Panc1 (cell line): ENCODE data around the gene ERRFI1.

Source experiments
- POLR2AphosphoS5 ChIP-seq: IDR thresholded peaks from 2 replicates; pipeline ENCODE4 v1.6.1; 2012; ENCODE audit warnings: mild to moderate bottlenecking, low read depth, low read length, moderate library complexity
- SIN3A ChIP-seq: IDR thresholded peaks from 2 replicates; pipeline ENCODE4 v1.6.1; 2012; ENCODE audit warnings: low read depth, mild to moderate bottlenecking, low read length, moderate library complexity, borderline replicate concordance; ENCODE audit not compliant: insufficient read depth
- TF ChIP-seq, protein P1 (sequence below): fragments of 450-650 bp; IDR thresholded peaks from 2 replicates; pipeline ENCODE4 v1.5.1; 2017; ENCODE audit warnings: mild to moderate bottlenecking
- TF ChIP-seq, protein P2 (sequence below), 2 experiments: IDR thresholded peaks; 2 replicates each; pipeline ENCODE4 v1.6.1; 2011 to 2012; ENCODE audit warnings: low read depth in 2 of 2, control low read depth in 1 of 2, low read length in 1 of 2, mild to moderate bottlenecking in 1 of 2, moderate library complexity in 1 of 2; ENCODE audit not compliant: insufficient read depth in 1 of 2

DNA sequence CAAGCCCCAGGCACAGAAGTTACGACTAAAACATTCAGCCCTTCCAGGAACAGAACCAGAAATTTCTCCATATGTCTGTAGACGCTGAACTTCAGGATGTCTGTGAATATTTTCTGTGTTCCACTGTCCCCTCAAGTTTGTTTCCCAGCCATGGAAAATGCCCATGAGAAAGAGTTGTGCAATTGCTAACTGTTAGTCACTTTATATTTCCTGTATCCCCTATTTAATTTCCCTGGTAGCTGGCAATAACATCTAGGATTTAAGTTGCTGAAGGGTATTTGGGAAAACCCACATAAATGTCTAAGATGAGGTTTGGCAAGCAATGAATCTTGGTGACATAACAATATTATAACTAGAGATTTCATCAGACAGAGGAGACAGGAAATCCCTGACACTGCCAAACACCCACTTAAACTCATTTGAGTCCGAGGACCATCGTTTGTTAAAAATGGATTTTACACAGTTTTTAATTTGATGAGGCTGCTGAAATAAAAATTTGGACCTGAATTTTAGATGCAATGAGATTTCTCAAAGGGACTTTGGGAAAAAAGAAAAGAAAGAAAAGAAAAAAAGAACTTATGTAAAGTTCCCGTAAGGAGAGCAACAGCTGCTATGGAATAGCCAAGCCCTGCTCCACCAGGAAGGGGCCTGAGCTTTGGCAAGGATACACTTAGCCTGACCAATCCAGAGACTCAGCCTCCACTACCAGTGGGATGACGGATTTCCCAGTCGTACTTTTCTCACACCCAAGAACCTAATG is 21.8 kb upstream of the ERRFI1 start:
- TF ChIP-seq, protein P1, sequence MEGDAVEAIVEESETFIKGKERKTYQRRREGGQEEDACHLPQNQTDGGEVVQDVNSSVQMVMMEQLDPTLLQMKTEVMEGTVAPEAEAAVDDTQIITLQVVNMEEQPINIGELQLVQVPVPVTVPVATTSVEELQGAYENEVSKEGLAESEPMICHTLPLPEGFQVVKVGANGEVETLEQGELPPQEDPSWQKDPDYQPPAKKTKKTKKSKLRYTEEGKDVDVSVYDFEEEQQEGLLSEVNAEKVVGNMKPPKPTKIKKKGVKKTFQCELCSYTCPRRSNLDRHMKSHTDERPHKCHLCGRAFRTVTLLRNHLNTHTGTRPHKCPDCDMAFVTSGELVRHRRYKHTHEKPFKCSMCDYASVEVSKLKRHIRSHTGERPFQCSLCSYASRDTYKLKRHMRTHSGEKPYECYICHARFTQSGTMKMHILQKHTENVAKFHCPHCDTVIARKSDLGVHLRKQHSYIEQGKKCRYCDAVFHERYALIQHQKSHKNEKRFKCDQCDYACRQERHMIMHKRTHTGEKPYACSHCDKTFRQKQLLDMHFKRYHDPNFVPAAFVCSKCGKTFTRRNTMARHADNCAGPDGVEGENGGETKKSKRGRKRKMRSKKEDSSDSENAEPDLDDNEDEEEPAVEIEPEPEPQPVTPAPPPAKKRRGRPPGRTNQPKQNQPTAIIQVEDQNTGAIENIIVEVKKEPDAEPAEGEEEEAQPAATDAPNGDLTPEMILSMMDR: no peak
- TF ChIP-seq SIN3A: no peak
- TF ChIP-seq, protein P2, sequence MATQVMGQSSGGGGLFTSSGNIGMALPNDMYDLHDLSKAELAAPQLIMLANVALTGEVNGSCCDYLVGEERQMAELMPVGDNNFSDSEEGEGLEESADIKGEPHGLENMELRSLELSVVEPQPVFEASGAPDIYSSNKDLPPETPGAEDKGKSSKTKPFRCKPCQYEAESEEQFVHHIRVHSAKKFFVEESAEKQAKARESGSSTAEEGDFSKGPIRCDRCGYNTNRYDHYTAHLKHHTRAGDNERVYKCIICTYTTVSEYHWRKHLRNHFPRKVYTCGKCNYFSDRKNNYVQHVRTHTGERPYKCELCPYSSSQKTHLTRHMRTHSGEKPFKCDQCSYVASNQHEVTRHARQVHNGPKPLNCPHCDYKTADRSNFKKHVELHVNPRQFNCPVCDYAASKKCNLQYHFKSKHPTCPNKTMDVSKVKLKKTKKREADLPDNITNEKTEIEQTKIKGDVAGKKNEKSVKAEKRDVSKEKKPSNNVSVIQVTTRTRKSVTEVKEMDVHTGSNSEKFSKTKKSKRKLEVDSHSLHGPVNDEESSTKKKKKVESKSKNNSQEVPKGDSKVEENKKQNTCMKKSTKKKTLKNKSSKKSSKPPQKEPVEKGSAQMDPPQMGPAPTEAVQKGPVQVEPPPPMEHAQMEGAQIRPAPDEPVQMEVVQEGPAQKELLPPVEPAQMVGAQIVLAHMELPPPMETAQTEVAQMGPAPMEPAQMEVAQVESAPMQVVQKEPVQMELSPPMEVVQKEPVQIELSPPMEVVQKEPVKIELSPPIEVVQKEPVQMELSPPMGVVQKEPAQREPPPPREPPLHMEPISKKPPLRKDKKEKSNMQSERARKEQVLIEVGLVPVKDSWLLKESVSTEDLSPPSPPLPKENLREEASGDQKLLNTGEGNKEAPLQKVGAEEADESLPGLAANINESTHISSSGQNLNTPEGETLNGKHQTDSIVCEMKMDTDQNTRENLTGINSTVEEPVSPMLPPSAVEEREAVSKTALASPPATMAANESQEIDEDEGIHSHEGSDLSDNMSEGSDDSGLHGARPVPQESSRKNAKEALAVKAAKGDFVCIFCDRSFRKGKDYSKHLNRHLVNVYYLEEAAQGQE (IDR thresholded peaks at IDR 0.05; ENCODE audit: insufficient read depth in 1 of 2, low read depth in 2 of 2, low read length in 1 of 2): peak in 1 of 2 experiments; percentile 47; a peak in 1 of 4 replicates
- TF ChIP-seq POLR2AphosphoS5: peak; percentile 72; the same call in 1 of the 2 replicates
